ENCODE results near the gene RCCD1.

The RCCD1 gene

GRCh38 chr15:90959028-90959595 is 4.4 kb downstream of the RCCD1 start:
- Histone ChIP-seq H3K4me1 (ENCODE audit: control insufficient read depth, insufficient read depth, low read length) (peaks cover 45% of the 10 kb centered on the region), H3K36me3 (ENCODE audit: insufficient read depth, low read length) (peaks cover 35% of the 10 kb centered on the region)

DNA sequence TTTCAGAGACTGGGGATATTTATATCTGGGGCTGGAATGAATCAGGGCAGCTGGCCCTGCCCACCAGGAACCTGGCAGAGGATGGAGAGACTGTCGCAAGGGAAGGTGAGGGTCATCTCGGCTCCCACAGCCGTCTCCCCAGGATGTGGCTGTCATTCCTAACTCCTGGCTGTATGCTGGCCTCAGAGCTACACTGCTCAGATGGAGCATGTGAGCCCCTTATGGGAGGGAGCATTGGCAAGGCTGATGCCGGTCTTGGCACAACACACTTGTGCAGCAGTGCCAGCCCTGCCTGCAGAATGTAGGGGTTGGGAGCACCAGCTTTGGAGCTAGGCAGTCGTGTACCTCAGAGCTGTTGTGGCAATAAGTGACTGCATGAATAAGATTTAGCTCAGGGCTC is 5.2 kb downstream of the RCCD1 start:
- Histone ChIP-seq H3K9ac (ENCODE audit: low read depth, low read length) (no peak overlapping the region), H3K4me3 (ENCODE audit: low read length) (no peak overlapping the region), H3K36me3 (ENCODE audit: insufficient read depth, low read length) (peaks cover 35% of the 10 kb centered on the region), H3K27me3 (ENCODE audit: control insufficient read depth, insufficient read depth, low read length) (no peaks in the 10 kb centered on the region), H3K4me1 (ENCODE audit: control insufficient read depth, insufficient read depth, low read length) (peaks cover 42% of the 10 kb centered on the region), H3K9me3 (replicated peaks; ENCODE audit: low read length) (no peaks in the 10 kb centered on the region), H3K4me2 (ENCODE audit: low read length) (no peak overlapping the region)

More at GRCh38 chr15:90959028-90959595, 4.4 kb downstream of the RCCD1 start:
- H3K9me3 ChIP-seq (replicated peaks; ENCODE audit: low read length): no peaks in the 10 kb centered on the region
- no peak overlapping the region for H3K4me2 ChIP-seq (ENCODE audit: low read length)
- no peaks in the 10 kb centered on the region for H3K27me3 ChIP-seq (ENCODE audit: control insufficient read depth, insufficient read depth, low read length)
- no peak overlapping the region for H3K9ac ChIP-seq (ENCODE audit: low read depth, low read length)
- H3K4me3 ChIP-seq (ENCODE audit: low read length): no peak overlapping the region

- H3K4me1 ChIP-seq (ENCODE audit: control insufficient read depth, insufficient read depth, low read length): peaks cover 38% of the 10 kb centered on the region
- H3K27me3 ChIP-seq (ENCODE audit: control insufficient read depth, insufficient read depth, low read length): no peaks in the 10 kb centered on the region
- no peaks in the 10 kb centered on the region for H3K9me3 ChIP-seq (replicated peaks; ENCODE audit: low read length)
- no peak overlapping the region for H3K4me2 ChIP-seq (ENCODE audit: low read length)
- H3K9ac ChIP-seq (ENCODE audit: low read depth, low read length): no peak overlapping the region
- peaks cover 35% of the 10 kb centered on the region for H3K36me3 ChIP-seq (ENCODE audit: insufficient read depth, low read length)
- H3K4me3 ChIP-seq (ENCODE audit: low read length): no peak overlapping the region
Measured at GRCh38 chr15:90960298-90961091, 5.8 kb downstream of the RCCD1 start.

GRCh38 chr15:90962021-90962420 is 7.3 kb downstream of the RCCD1 start:
- no peak overlapping the region for H3K4me3 ChIP-seq (ENCODE audit: low read length)
- peaks cover 28% of the 10 kb centered on the region for H3K4me1 ChIP-seq (ENCODE audit: control insufficient read depth, insufficient read depth, low read length)
- H3K4me2 ChIP-seq (ENCODE audit: low read length): no peak overlapping the region
- H3K9me3 ChIP-seq (replicated peaks; ENCODE audit: low read length): no peaks in the 10 kb centered on the region
- no peaks in the 10 kb centered on the region for H3K27me3 ChIP-seq (ENCODE audit: control insufficient read depth, insufficient read depth, low read length)
- peaks cover 46% of the 10 kb centered on the region for H3K36me3 ChIP-seq (ENCODE audit: insufficient read depth, low read length)
- no peak overlapping the region for H3K9ac ChIP-seq (ENCODE audit: low read depth, low read length)

- no peak overlapping the region for H3K9ac ChIP-seq (ENCODE audit: low read depth, low read length)
Measured at GRCh38 chr15:90966262-90966661, 11.6 kb downstream of the RCCD1 start.

GRCh38 chr15:90967206-90967605 is 12.5 kb downstream of the RCCD1 start:
- Histone ChIP-seq H3K9ac (ENCODE audit: low read depth, low read length) (no peak overlapping the region), H3K4me1 (ENCODE audit: control insufficient read depth, insufficient read depth, low read length) (no peaks in the 10 kb centered on the region), H3K4me2 (ENCODE audit: low read length) (no peak overlapping the region), H3K9me3 (replicated peaks; ENCODE audit: low read length) (no peaks in the 10 kb centered on the region), H3K36me3 (ENCODE audit: insufficient read depth, low read length) (peaks cover 56% of the 10 kb centered on the region), H3K27me3 (ENCODE audit: control insufficient read depth, insufficient read depth, low read length) (no peaks in the 10 kb centered on the region), H3K4me3 (ENCODE audit: low read length) (no peak overlapping the region)

More at GRCh38 chr15:90966262-90966661, 11.6 kb downstream of the RCCD1 start:
- Histone ChIP-seq H3K4me1 (ENCODE audit: control insufficient read depth, insufficient read depth, low read length) (no peaks in the 10 kb centered on the region), H3K27me3 (ENCODE audit: control insufficient read depth, insufficient read depth, low read length) (no peaks in the 10 kb centered on the region), H3K9me3 (replicated peaks; ENCODE audit: low read length) (no peaks in the 10 kb centered on the region), H3K36me3 (ENCODE audit: insufficient read depth, low read length) (peaks cover 65% of the 10 kb centered on the region), H3K4me3 (ENCODE audit: low read length) (no peak overlapping the region), H3K4me2 (ENCODE audit: low read length) (no peak overlapping the region)

DNA sequence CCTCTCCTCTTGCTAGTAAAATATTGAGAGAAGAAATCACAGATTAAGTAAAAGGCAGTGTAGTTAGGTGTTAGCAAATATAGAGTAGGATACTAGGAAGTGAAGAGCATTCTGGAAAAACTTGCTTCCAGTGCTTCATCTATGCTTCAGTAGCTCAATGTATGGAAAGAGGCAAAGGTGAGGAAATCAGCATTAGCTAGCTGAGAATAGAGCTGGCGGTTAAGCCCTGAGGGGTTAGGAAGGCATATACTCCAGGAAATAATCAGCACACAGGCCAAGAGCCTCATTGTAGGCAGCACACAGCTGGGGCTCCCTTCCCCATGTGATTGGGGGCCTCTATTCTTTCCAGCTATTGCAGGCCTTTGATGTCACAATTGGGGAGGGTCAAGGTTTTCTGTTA is 13.8 kb downstream of the RCCD1 start:
- Histone ChIP-seq H3K36me3 (ENCODE audit: insufficient read depth, low read length) (peaks cover 47% of the 10 kb centered on the region), H3K4me3 (ENCODE audit: low read length) (no peak overlapping the region), H3K4me2 (ENCODE audit: low read length) (no peak overlapping the region), H3K4me1 (ENCODE audit: control insufficient read depth, insufficient read depth, low read length) (no peaks in the 10 kb centered on the region), H3K9ac (ENCODE audit: low read depth, low read length) (no peak overlapping the region), H3K27me3 (ENCODE audit: control insufficient read depth, insufficient read depth, low read length) (no peaks in the 10 kb centered on the region), H3K9me3 (replicated peaks; ENCODE audit: low read length) (no peaks in the 10 kb centered on the region)

DNA sequence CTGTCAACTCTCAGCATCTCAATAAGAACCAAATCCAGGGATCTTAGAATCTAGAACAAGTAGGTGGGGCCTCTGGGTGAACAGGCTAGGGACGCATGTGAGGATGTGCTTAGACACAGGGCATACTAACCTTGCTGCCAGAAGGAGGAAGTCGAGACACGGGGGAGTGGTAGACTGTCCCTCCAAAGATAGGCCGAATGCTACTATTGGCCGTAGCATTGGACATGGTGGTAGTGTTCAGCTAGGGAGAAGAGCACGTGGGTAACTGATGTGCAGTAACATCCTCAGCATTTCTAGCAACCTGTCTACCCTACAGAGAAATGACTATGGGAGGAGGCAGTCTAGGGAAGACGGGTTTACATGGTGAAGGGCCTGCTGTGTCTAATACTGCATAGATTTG is 15.6 kb downstream of the RCCD1 start:
- H3K4me2 ChIP-seq (ENCODE audit: low read length): no peak overlapping the region
- H3K9ac ChIP-seq (ENCODE audit: low read depth, low read length): no peak overlapping the region
- no peaks in the 10 kb centered on the region for H3K9me3 ChIP-seq (replicated peaks; ENCODE audit: low read length)
- no peaks in the 10 kb centered on the region for H3K27me3 ChIP-seq (ENCODE audit: control insufficient read depth, insufficient read depth, low read length)
- H3K4me1 ChIP-seq (ENCODE audit: control insufficient read depth, insufficient read depth, low read length): no peaks in the 10 kb centered on the region
- no peak overlapping the region for H3K4me3 ChIP-seq (ENCODE audit: low read length)
- peaks cover 43% of the 10 kb centered on the region for H3K36me3 ChIP-seq (ENCODE audit: insufficient read depth, low read length)

DNA sequence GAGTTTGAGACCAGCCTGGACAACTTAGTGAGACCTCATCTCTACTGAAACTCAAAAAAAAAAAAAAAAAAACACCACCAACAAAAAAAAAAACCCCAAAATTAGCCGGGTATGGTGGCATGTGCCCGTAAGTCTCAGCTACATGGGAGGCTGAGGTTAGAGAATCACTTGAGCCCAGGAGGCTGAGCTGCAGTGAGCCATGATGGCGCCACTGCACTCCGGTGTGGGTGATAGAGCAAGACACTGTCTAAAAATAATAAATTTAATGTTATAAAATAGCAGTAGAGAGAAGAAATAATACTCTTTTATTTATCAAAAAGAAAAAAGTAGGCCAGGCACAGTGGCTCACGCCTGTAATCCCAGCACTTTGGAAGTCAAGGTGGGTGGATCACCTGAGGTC is 17.4 kb downstream of the RCCD1 start:
- peaks cover 48% of the 10 kb centered on the region for H3K36me3 ChIP-seq (ENCODE audit: insufficient read depth, low read length)
- H3K4me2 ChIP-seq (ENCODE audit: low read length): no peak overlapping the region
- H3K27me3 ChIP-seq (ENCODE audit: control insufficient read depth, insufficient read depth, low read length): no peaks in the 10 kb centered on the region
- no peak overlapping the region for H3K4me3 ChIP-seq (ENCODE audit: low read length)
- no peaks in the 10 kb centered on the region for H3K9me3 ChIP-seq (replicated peaks; ENCODE audit: low read length)
- H3K4me1 ChIP-seq (ENCODE audit: control insufficient read depth, insufficient read depth, low read length): no peaks in the 10 kb centered on the region
- H3K9ac ChIP-seq (ENCODE audit: low read depth, low read length): no peak overlapping the region

GRCh38 chr15:90974216-90974615 is 19.5 kb downstream of the RCCD1 start:
- Histone ChIP-seq H3K4me1 (ENCODE audit: control insufficient read depth, insufficient read depth, low read length) (no peaks in the 10 kb centered on the region), H3K27me3 (ENCODE audit: control insufficient read depth, insufficient read depth, low read length) (no peaks in the 10 kb centered on the region), H3K9me3 (replicated peaks; ENCODE audit: low read length) (no peaks in the 10 kb centered on the region), H3K4me2 (ENCODE audit: low read length) (no peak overlapping the region), H3K9ac (ENCODE audit: low read depth, low read length) (no peak overlapping the region), H3K4me3 (ENCODE audit: low read length) (no peak overlapping the region), H3K36me3 (ENCODE audit: insufficient read depth, low read length) (peaks cover 45% of the 10 kb centered on the region)

DNA sequence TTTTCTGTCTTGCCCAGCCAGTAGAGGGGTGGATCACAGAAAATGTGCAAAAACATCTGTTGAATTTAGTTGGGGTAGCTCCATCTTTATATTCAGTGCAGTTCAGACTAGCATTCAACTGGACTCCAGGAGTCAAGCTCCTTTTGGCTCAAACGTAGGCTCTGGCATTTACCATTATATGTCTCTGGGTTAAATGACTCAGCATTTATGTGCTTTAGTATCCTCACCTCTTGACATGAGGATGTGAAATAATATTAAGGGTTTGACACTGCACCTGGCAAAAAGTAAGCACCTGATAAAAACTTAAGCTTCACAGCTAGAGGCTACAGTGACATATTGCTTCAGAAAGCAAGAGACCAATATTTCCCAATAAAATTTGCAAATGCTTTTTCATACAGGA is 24.9 kb downstream of the RCCD1 start:
- H3K4me3 ChIP-seq (ENCODE audit: low read length): no peak overlapping the region
- H3K36me3 ChIP-seq (ENCODE audit: insufficient read depth, low read length): peaks cover 59% of the 10 kb centered on the region
- H3K9ac ChIP-seq (ENCODE audit: low read depth, low read length): no peak overlapping the region
- H3K4me2 ChIP-seq (ENCODE audit: low read length): no peak overlapping the region
- H3K9me3 ChIP-seq (replicated peaks; ENCODE audit: low read length): no peaks in the 10 kb centered on the region
- no peaks in the 10 kb centered on the region for H3K27me3 ChIP-seq (ENCODE audit: control insufficient read depth, insufficient read depth, low read length)
- no peaks in the 10 kb centered on the region for H3K4me1 ChIP-seq (ENCODE audit: control insufficient read depth, insufficient read depth, low read length)

DNA sequence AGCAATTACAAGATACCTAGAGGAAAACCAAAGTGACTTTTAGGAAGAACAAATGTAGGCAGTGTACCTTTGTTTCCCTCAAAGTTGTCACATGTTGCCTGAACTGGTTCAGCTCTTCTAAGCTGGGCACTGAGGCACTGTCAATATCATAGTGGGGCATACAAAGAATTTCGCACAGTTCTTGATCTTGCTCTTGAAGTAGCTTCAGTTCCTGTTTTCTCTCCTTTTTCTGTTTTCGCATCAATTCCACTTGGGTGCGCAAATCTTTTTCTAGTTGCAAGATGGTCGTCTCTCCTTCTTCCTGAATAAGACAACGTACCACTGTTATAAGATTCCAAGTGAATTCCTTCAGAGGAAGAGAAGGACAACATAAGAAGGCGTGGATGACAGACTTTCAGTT is 27.0 kb downstream of the RCCD1 start:
- H3K9me3 ChIP-seq (replicated peaks; ENCODE audit: low read length): no peaks in the 10 kb centered on the region
- H3K4me1 ChIP-seq (ENCODE audit: control insufficient read depth, insufficient read depth, low read length): no peaks in the 10 kb centered on the region
- H3K4me3 ChIP-seq (ENCODE audit: low read length): no peak overlapping the region
- no peaks in the 10 kb centered on the region for H3K27me3 ChIP-seq (ENCODE audit: control insufficient read depth, insufficient read depth, low read length)
- H3K9ac ChIP-seq (ENCODE audit: low read depth, low read length): no peak overlapping the region
- peaks cover 44% of the 10 kb centered on the region for H3K36me3 ChIP-seq (ENCODE audit: insufficient read depth, low read length)
- no peak overlapping the region for H3K4me2 ChIP-seq (ENCODE audit: low read length)

Data from skeletal muscle satellite cell (primary cell).